IMR-90 (cell line): ENCODE data around the gene NRL. TPM values are rescaled to one million over a fixed set of nuclear protein-coding genes. Genes with fewer than 3 reads are reported as not detected.

Experiments used
- ATAC-seq: fragments of 200-7000 bp; cut with Tn5 transposase; 2 replicates; pipeline ENCODE4 v1.9.1; 2020; ENCODE audit warnings: low read depth, mild to moderate bottlenecking, moderate library complexity
- BruUV-seq: library from RNA; stranded (reverse); fragments of 400-500 nt; replicated peaks from 2 replicates; lab custom pipeline; 2021; lab: Mats Ljungman, UMichigan
- CTCF ChIA-PET: fragments of 300-600 bp; formaldehyde crosslinking; extraction: SDS; loops from one replicate; lab custom pipeline; 2021; ENCODE audit warnings: antibody characterized with exemption; lab: Yijun Ruan, JAX
- POLR2A ChIA-PET: fragments of 300-600 bp; sonication (Branson Sonifier 250); formaldehyde crosslinking; loops from one replicate; lab custom pipeline; 2022; ENCODE audit warnings: antibody characterized with exemption; ENCODE audit not compliant: unreplicated experiment; lab: Charles Lee
- DNase-seq: peaks from one replicate; pipeline ENCODE4 v3.0.0; 2013
- H2AFZ ChIP-seq: replicated peaks from 2 replicates; pipeline ENCODE3; 2013; ENCODE audit warnings: low read length, mild to moderate bottlenecking; ENCODE audit not compliant: poor library complexity
- H2AK5ac ChIP-seq: 2 replicates; pipeline ENCODE4 v1.6.1; 2013; ENCODE audit warnings: low read depth, low read length, inconsistent platforms
- H2AK9ac ChIP-seq: replicated peaks from 2 replicates; pipeline ENCODE3; 2013; ENCODE audit warnings: mild to moderate bottlenecking, low read depth, low read length, moderate library complexity; ENCODE audit not compliant: poor library complexity
- H2BK120ac ChIP-seq: 2 replicates; pipeline ENCODE4 v1.6.1; 2013; ENCODE audit warnings: low read depth, low read length, inconsistent platforms
- H2BK15ac ChIP-seq: 3 replicates; pipeline ENCODE4 v1.6.1; 2013; ENCODE audit warnings: low read depth, low read length, inconsistent platforms
- H2BK20ac ChIP-seq: 2 replicates; pipeline ENCODE4 v1.6.1; 2013; ENCODE audit warnings: low read depth, mild to moderate bottlenecking, inconsistent platforms, low read length, moderate library complexity
- H2BK5ac ChIP-seq: 2 replicates; pipeline ENCODE4 v1.6.1; 2013; ENCODE audit warnings: mild to moderate bottlenecking, low read depth, low read length, inconsistent platforms; ENCODE audit not compliant: poor library complexity, severe bottlenecking
- H3K14ac ChIP-seq: replicated peaks from 2 replicates; pipeline ENCODE4 v1.6.1; 2013; ENCODE audit warnings: low read depth, low read length, inconsistent platforms
- H3K18ac ChIP-seq: 2 replicates; pipeline ENCODE4 v1.6.1; 2013; ENCODE audit warnings: low read depth, low read length, control low read depth
- H3K23ac ChIP-seq: 2 replicates; pipeline ENCODE4 v1.6.1; 2013; ENCODE audit warnings: low read depth, low read length, inconsistent platforms
- H3K27ac ChIP-seq: 2 replicates; pipeline ENCODE4 v1.5.1; 2013; ENCODE audit warnings: mild to moderate bottlenecking, control low read depth, low read length; ENCODE audit not compliant: insufficient read depth
- H3K27me3 ChIP-seq: 2 replicates; pipeline ENCODE4 v1.6.1; 2013; ENCODE audit warnings: low read length; ENCODE audit not compliant: control insufficient read depth, insufficient read depth
- H3K36me3 ChIP-seq: 2 replicates; pipeline ENCODE4 v1.6.1; 2013; ENCODE audit warnings: low read length, mixed read lengths; ENCODE audit not compliant: control insufficient read depth, insufficient read depth
- H3K4ac ChIP-seq: 2 replicates; pipeline ENCODE4 v1.6.1; 2013; ENCODE audit warnings: low read depth, low read length, inconsistent platforms
- H3K4me1 ChIP-seq: 2 replicates; pipeline ENCODE4 v1.6.1; 2013; ENCODE audit warnings: low read length, mixed read lengths; ENCODE audit not compliant: control insufficient read depth, insufficient read depth
- H3K4me2 ChIP-seq: 2 replicates; pipeline ENCODE4 v1.6.1; 2013; ENCODE audit warnings: low read depth, mild to moderate bottlenecking, control low read depth, low read length, moderate library complexity
- H3K4me3 ChIP-seq: 2 replicates; pipeline ENCODE4 v1.5.1; 2013; ENCODE audit warnings: low read depth, mild to moderate bottlenecking, control low read depth, low read length, moderate library complexity; ENCODE audit not compliant: insufficient read depth
- H3K56ac ChIP-seq: 2 replicates; pipeline ENCODE4 v1.6.1; 2013; ENCODE audit warnings: low read length, inconsistent platforms; ENCODE audit not compliant: insufficient read depth; ENCODE audit errors: extremely low read depth
- H3K79me1 ChIP-seq, 2 experiments: 2 replicates each; pipeline ENCODE4 v1.6.1; 2013; ENCODE audit warnings: low read length in 2 of 2, inconsistent platforms in 1 of 2, low read depth in 1 of 2
- H3K9ac ChIP-seq: 2 replicates; pipeline ENCODE4 v1.6.1; 2013; ENCODE audit warnings: low read depth, low read length, control low read depth
- H3K9me1 ChIP-seq: 2 replicates; pipeline ENCODE4 v1.6.1; 2013; ENCODE audit warnings: low read length, inconsistent platforms; ENCODE audit not compliant: insufficient read depth
- H3K9me3 ChIP-seq: 2 replicates; pipeline ENCODE4 v1.6.1; 2013; ENCODE audit warnings: low read length; ENCODE audit not compliant: control insufficient read depth, insufficient read depth
- H4K20me1 ChIP-seq: 2 replicates; pipeline ENCODE4 v1.6.1; 2013; ENCODE audit warnings: low read length, inconsistent platforms; ENCODE audit not compliant: insufficient read depth
- H4K5ac ChIP-seq: 2 replicates; pipeline ENCODE4 v1.6.1; 2013; ENCODE audit warnings: mild to moderate bottlenecking, low read depth, low read length, control low read depth
- H4K8ac ChIP-seq, 2 experiments: 2 replicates each; pipeline ENCODE4 v1.6.1; 2013; ENCODE audit warnings: low read depth in 2 of 2, low read length in 2 of 2, control low read depth in 1 of 2, inconsistent platforms in 1 of 2
- H4K91ac ChIP-seq: 2 replicates; pipeline ENCODE4 v1.6.1; 2013; ENCODE audit warnings: low read depth, low read length, inconsistent platforms; ENCODE audit not compliant: insufficient read depth
- BHLHE40 ChIP-seq: fragments of 150-350 bp; IDR thresholded peaks from 2 replicates; pipeline ENCODE4 v1.6.1; 2016; ENCODE audit warnings: mild to moderate bottlenecking, low read depth, low read length
- CEBPB ChIP-seq: IDR thresholded peaks from 2 replicates; pipeline ENCODE4 v1.6.1; 2012; ENCODE audit warnings: low read depth, low read length, improper control_type of control experiment
- CHD1 ChIP-seq: IDR thresholded peaks from 2 replicates; pipeline ENCODE4 v1.6.1; 2012; ENCODE audit warnings: low read depth, low read length, improper control_type of control experiment
- CTCF ChIP-seq: conservative IDR thresholded peaks from 2 replicates; pipeline ENCODE4 v1.5.1; 2012; ENCODE audit warnings: mild to moderate bottlenecking, low read depth, low read length, improper control_type of control experiment
- FOS ChIP-seq: fragments of 150-350 bp; IDR thresholded peaks from 2 replicates; pipeline ENCODE4 v1.6.1; 2016; ENCODE audit warnings: low read depth, low read length
- MAFK ChIP-seq: IDR thresholded peaks from 2 replicates; pipeline ENCODE4 v1.6.1; 2012; ENCODE audit warnings: low read depth, low read length, improper control_type of control experiment
- MAZ ChIP-seq: IDR thresholded peaks from 2 replicates; pipeline ENCODE4 v1.6.1; 2012; ENCODE audit warnings: low read depth, mild to moderate bottlenecking, low read length, improper control_type of control experiment, moderate library complexity, borderline replicate concordance
- MXI1 ChIP-seq: IDR thresholded peaks from 2 replicates; pipeline ENCODE4 v1.6.1; 2012; ENCODE audit warnings: low read depth, mild to moderate bottlenecking, low read length, moderate library complexity, borderline replicate concordance
- NFE2L2 ChIP-seq: fragments of 150-350 bp; IDR thresholded peaks from 2 replicates; pipeline ENCODE4 v1.6.1; 2016; ENCODE audit warnings: low read depth, mild to moderate bottlenecking, low read length
- POLR2A ChIP-seq: IDR thresholded peaks from 2 replicates; pipeline ENCODE4 v1.6.1; 2012; ENCODE audit warnings: mild to moderate bottlenecking, low read depth, low read length
- RAD21 ChIP-seq: IDR thresholded peaks from 2 replicates; pipeline ENCODE4 v1.6.1; 2012; ENCODE audit warnings: low read length, improper control_type of control experiment
- RCOR1 ChIP-seq: IDR thresholded peaks from 2 replicates; pipeline ENCODE4 v1.6.1; 2012; ENCODE audit warnings: mild to moderate bottlenecking, low read length, improper control_type of control experiment; ENCODE audit not compliant: insufficient replicate concordance
- RFX5 ChIP-seq: IDR thresholded peaks from 2 replicates; pipeline ENCODE4 v1.8.0; 2012; ENCODE audit warnings: low read depth, mild to moderate bottlenecking, low read length, moderate library complexity
- SMC3 ChIP-seq: fragments of 150-350 bp; IDR thresholded peaks from 2 replicates; pipeline ENCODE4 v1.6.1; 2016; ENCODE audit warnings: low read depth, mild to moderate bottlenecking, antibody characterized with exemption, low read length, moderate library complexity
- USF2 ChIP-seq: fragments of 150-350 bp; IDR thresholded peaks from 2 replicates; pipeline ENCODE4 v1.6.1; 2017; ENCODE audit warnings: mild to moderate bottlenecking, antibody characterized with exemption, low read length, low read depth
- WGBS, 2 experiments: methylation state at CpG; one replicate each; pipeline versions ENCODE4 v1.1.5 to v1.1.7; 2013; ENCODE audit warnings: missing lambda C conversion rate in 2 of 2; ENCODE audit not compliant: insufficient read length in 1 of 2; ENCODE audit errors: extremely low coverage in 2 of 2; 5-methylcytosine and 5-hydroxymethylcytosine counted together
- dilution Hi-C: fragments of 300-500 bp; cut with HindIII; formaldehyde crosslinking; loops from one replicate; pipeline ENCODE4 v1.14.3; 2018; ENCODE audit warnings: low sequenced_read_pairs; ENCODE audit not compliant: unreplicated experiment
- in situ Hi-C: fragments of 300-500 bp; cut with MboI; formaldehyde crosslinking; loops from 3 replicates; pipeline ENCODE4 v1.14.3; 2019; ENCODE audit warnings: low sequenced_read_pairs, inconsistent platforms, mixed read lengths
- intact Hi-C: fragments of 100-400 bp; cut with micrococcal nuclease; formaldehyde crosslinking; loops from 2 replicates; pipeline ENCODE4 v1.10.0; 2022
- polyA plus RNA-seq, 3 experiments: library from polyadenylated mRNA; depleted of rRNA; stranded (reverse); fragments of >200 nt; gene quantifications; 2 replicates each; pipeline ENCODE4 v1.2.3, GENCODE V29; 2012; ENCODE audit warnings: low replicate concordance in 1 of 3
- total RNA-seq: library from RNA; depleted of rRNA; stranded (reverse); fragments of >200 nt; gene quantifications from 2 replicates; pipeline ENCODE4 v1.2.3, GENCODE V29; 2012
- TF ChIP-seq, protein P1 (sequence below): fragments of 150-350 bp; IDR thresholded peaks from 2 replicates; pipeline ENCODE4 v1.6.1; 2016; ENCODE audit warnings: low read depth, mild to moderate bottlenecking, low read length, moderate library complexity, borderline replicate concordance

NRL gene
- total and polyA plus RNA-seq, 2 of the 4 experiments (the other 2 are of a cell fraction), result 0.18 to 0.70 TPM

GRCh38 chr14:24088095-24088494, 26.7 kb downstream of the NRL start:
- Histone ChIP-seq H3K79me1 (no peaks in the 10 kb centered on the region), H3K9me1 (0 out of 2 replicates have a peak, but pooled peaks cover 4% of the 10 kb centered on the region), H4K91ac (no peak overlapping the region), H3K4me2 (no peak overlapping the region), H3K23ac (no peak overlapping the region), H2BK5ac (no peak overlapping the region), H3K36me3 (no peaks in the 10 kb centered on the region), H2AK9ac (no peak overlapping the region), H3K9me3 (no peaks in the 10 kb centered on the region), H3K27ac (no peak overlapping the region), H3K27me3 (peaks cover 30% of the 10 kb centered on the region), H3K4ac (no peak overlapping the region), H3K14ac (no peak overlapping the region), H2BK120ac (no peak overlapping the region), H4K20me1 (no peaks in the 10 kb centered on the region), H3K4me3 (no peak overlapping the region), H2AFZ (no peak overlapping the region), H3K56ac (no peak overlapping the region), H3K4me1 (no peaks in the 10 kb centered on the region), H3K9ac (no peak overlapping the region), H4K8ac (no peak overlapping the region), H3K18ac (no peak overlapping the region), H2AK5ac (no peak overlapping the region), H2BK20ac (no peak overlapping the region), H4K5ac (no peak overlapping the region), H2BK15ac (no peak overlapping the region)
- BruUV-seq, result no TSS peak
- intact Hi-C loops (no loop called here), in situ Hi-C loops (no loop called here), dilution Hi-C loops (no loop called here)
- 60% methylated on average over 2 of the region's 2 CpGs; no CpG with 5 or more reads in 1 of the 2 experiments for WGBS, 2 experiments
- CTCF ChIA-PET, result no interaction called here
- TF ChIP-seq, protein P1, sequence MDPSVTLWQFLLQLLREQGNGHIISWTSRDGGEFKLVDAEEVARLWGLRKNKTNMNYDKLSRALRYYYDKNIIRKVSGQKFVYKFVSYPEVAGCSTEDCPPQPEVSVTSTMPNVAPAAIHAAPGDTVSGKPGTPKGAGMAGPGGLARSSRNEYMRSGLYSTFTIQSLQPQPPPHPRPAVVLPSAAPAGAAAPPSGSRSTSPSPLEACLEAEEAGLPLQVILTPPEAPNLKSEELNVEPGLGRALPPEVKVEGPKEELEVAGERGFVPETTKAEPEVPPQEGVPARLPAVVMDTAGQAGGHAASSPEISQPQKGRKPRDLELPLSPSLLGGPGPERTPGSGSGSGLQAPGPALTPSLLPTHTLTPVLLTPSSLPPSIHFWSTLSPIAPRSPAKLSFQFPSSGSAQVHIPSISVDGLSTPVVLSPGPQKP, result no peak
- TF ChIP-seq MXI1 (no peak), USF2 (no peak), NFE2L2 (no peak), MAZ (no peak), CEBPB (no peak), RFX5 (no peak), CHD1 (no peak), SMC3 (no peak), CTCF (no peak), FOS (no peak), MAFK (no peak), POLR2A (no peak), RAD21 (no peak), RCOR1 (no peak), BHLHE40 (no peak)
- ATAC-seq, result no peak
- DNase-seq, result no peak
- POLR2A ChIA-PET, result no interaction called here
